Islet of Langerhans (tissue), 1 donor: ENCODE results near the gene GNGT1.

Source experiments
- FAIRE-seq: peaks from one replicate; lab custom pipeline; 2011; peaks lifted over from hg19 to GRCh38; lab: Jason Lieb, UNC

The GNGT1 gene

DNA sequence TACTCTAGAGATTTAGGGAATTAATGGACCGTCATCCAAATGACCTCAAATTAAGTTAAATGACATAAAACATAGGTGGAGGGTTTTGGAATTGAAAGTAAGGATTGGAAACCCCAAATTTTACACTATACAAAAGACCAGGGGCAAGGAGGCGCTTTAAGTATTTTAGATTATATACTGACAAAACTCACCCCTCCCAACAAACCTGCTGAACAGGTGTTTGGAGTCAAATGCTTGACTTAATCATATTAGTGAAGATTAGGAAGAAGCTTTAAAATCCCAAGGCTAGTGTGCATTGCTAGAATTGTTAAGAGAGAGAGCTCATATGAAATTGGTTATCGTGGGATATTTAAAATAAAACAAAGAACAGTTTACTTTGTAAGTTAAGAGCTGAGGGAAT is at the start of gene GNGT1:
Gene GNGT1, plus strand, starts transcription at position 301 of the 400 bp plus-strand sequence. CDS start 180 bp downstream, outside the sequence.
- no peak for FAIRE-seq

DNA sequence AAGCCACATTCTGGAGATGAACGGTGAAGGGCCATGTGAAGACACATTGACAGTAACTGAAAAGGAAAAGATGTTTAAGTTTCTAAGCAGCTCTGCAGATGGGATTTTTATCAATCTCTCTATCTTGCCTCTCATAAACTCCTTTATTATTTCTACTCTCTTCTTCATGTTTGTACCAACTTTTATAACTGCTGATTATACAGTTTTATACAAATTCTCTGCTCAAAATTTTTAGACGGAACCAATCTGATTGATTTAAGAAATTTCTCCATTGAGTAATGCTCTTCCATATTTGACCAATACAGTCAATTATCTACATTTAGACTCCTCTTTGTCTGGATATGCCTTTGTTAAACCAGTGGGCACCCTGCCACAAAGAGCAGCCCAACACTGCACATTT is 47.5 kb upstream of the GNGT1 start:
- FAIRE-seq, result no peak

DNA sequence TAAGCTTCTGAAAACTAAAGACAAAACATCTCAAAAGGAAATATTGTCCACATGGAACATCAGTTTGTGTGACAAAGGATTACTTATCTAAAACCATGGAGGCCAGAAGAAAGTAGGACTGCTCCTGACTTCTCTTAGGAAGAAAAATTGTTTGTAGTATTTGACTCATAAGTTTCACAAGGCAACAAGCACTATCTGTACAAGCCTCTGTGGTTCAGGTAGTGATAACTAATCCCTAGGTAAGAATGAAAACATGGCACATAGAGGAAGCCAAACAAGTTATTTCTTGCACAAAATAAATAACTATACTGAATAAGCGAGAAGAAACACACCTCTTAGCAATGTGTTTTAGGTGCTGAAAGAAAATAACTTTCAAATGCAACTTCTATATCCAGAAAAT is 46.1 kb upstream of the GNGT1 start:
- no peak for FAIRE-seq

DNA sequence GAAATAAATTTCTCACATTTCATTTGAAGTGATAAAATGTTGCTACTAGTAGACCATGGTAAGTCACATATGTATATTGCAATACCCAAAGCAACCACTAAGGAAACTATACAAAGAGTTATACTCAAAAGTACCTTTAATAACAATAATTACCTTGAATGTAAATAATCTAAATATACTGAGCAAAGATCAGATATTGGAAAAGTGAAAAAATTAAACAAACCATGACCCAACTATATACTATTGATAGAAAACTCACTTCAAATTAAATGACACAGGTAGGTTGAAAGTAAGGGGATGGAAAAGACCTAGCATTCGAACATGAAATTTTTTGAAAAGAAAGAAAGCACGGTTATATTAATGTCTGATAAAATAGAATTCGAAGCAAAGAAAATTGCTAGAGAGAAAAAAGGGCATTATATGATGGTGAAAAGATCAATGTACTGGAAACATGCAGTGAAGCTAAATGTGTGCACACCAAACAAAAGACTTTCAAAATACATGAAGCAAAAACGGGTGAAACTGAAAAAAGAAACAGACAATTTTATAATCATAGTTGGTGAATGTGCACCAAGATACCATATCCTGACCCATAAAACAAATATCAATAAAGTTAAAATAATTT is 44.9 kb upstream of the GNGT1 start:
- FAIRE-seq, result no peak

DNA sequence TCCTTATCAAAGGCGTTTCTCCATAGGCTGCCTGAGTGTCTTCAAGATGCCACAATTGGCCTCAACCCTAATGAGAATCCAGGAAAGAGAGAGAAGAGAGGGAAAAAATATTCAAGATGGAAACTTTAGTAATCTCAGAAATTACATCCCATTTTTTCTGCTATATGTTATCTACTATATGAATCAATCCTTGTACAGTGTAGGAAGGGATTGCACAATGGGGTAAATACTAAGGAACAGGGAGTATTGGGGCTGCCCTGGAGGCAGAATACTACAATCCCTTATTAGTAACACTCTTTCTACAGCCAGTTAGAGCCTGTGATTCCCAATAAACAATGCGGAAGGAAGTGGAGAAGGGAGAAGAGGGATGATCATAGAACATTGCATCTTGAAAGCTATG is 43.7 kb upstream of the GNGT1 start:
- no peak for FAIRE-seq

DNA sequence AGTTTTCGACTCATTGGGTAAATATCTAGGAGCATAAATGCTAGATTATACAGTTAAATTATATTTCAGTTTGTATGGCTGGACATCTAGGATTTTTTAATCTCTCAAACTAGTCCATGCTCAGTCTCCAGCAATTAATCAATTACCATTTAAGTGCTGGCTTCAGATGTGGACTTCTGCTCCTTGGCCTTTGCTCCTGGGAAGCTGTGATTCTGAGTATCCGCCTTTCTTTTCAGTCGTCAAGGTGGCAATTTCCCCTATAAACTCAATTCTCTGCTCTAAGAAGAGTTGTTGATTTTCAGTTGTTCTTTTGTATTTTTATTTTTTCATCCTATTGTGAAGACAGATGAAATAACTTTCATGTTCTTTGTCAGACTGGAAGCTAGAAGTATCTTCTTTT is 39.5 kb upstream of the GNGT1 start:
- FAIRE-seq, result no peak

DNA sequence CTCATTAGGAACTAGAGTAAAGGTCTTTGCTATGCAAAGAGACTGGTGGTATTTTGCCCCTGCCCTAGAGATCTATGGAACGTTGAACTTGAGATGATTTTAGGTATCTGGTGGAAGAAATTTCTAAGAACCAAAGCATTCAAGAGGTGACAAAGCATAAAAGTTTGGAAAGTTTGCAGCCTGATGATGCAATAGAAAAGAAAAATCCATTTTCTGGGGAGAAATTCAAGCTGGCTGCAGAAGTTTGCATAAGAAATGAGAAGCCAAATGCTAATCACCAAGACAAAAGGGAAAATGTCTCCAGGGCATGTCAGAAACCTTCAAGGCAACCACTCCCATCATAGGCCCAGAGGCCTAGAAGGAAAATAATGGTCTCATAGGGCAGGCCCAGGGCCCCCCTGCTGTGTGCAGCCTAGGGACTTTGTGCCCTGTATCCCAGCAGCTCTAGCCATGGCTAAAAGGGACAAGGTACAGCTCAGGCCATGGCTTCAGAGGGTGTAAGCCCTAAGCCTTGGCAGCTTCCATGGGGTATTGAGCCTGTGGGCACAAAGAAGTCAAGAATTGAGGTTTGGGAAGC is 32.3 kb upstream of the GNGT1 start:
- FAIRE-seq, result no peak

DNA sequence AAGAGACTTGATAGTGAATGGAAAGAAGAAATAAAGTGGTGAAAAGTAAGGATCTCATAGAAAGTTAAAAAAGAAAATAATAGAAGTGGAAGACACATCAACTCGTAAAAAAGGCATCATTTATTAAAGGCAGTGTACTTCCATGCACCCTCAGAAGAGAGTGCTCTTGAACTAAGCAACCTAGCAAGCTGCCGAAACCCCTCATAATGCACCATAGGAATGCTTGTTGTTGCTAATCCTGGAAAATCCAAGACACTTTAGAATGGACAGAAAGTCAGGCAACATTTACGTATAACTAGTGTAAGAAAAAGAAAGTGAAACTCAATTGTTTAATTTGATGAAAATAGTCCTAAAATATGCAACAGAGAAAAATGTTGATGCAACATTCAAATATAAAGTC is 28.6 kb upstream of the GNGT1 start:
- no peak for FAIRE-seq

DNA sequence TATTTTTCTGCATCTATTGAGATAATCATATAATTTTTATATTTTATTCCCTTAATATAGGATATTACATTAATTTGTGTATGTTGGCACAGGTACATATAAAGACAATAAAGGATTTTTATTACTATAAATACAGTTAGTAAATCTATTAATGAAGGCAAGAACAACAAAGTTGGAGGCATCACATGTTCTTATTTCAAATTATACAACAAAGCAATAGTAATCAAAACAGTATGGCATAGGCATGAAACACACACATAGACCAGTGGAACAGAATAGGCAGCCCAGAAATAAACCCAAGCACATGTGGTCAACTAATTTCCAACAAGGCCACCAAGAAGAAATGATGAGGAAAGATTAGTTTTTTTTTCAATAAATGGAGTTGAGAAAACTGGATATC is 27.0 kb upstream of the GNGT1 start:
- no peak for FAIRE-seq

DNA sequence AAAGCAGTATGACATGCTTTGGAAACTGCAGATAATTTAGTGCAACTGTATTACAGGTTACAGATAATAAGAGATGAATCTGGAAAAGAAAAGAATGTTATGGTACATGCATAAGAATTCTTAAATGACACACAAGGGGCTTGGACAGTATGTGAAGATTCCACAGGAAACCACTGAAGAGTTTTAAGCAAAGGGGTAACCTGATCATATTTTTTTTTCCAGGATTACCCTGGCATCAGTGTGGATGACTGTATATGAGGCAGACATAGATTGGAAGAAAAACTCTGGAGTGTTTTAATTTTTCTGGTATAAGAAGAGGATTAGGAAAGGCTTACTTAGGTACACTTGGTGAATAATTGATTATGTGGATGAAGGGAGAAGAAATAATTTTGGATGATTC is 23.9 kb upstream of the GNGT1 start:
- no peak for FAIRE-seq

DNA sequence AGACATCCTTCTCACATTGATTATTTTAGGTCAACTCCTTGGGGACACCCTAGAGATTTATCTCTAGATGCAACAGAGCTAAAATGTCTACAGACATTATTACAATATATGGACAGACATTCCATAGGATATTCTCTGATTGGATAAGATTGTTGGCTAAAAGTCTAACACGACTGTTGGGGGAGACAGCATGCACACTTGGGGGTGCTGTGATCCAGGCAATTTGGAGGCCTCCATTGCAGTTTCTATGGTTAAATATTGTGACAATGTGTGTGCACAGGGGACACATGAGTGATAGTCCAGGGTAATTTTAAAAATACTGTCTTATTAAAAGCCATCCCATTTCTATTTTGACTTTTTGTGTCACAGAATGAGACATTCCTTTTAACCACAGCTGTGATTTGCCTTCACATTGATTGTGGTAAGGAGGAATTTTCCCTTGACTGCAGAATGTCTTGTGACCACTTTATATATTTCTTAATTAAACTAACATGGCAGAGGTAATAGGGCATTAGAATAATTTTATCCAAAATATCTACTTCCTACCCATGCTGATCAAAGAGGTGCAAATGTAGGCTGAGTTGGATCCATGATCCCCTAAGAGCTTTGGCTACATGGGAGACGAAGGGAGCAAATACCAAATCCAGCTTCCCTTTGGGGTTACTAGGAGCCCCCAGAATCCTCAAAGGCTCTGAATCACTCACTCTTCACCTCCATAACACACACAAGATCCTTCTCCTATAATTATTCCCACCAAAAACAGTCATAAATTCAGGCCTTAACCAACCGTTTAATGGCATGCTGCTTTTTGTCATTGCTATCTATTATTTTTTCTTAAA is 23.1 kb upstream of the GNGT1 start:
- no peak for FAIRE-seq

DNA sequence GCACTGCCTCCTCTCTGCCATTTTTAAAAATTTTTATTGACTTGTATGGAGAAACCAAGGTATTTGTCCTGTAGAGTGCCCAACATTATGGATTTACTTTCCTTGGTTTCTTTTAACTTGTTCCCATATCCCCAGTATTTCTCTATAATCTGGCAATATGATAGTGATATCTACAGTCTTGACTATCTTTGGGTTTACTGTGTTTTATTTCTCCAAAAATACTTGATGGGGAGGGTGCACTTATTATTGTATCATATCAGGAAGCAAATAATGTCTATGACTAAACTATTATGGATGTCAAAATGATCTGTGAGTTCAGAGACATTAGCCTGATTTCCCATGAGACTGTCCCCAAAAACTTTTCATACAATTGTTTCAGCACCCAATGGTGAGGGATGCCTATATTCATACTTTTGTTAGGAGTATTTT is 22.4 kb upstream of the GNGT1 start:
- no peak for FAIRE-seq

DNA sequence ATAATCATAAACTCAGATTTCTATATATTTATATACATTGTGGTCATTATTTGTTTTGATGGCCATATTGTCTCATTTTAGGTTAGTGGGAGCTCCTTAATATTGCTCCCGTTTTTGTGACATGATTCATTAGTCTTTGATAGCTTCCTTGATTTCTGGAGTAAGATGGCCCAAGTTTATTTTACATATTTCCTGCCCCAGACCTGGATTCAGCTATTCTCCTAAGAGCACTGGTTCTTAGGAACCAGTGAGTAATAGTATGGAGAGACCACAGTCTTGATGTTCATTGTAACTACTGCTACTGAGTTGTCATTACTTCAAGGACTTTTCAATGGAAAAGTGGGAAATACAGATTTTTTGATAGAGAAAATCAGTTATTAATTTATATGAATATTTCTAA is 21.8 kb upstream of the GNGT1 start:
- no peak for FAIRE-seq

DNA sequence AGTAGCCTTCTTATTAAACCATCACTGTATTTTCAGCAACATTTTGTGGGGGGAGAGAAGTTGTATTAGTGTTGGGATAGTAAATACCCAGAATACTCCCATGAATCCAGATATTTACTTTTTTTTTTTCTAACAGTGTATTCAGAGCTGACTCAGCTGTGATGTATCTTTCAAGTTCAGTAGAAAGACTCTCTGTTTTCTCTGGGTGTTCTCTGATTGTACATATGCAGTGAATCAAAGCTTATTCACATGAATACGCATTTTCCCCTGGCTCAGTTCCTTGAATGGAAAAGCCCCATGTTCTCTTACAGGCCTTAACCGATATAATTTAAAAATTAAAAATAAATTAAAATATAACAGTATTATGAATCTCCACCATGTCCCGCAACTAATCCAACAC is 17.1 kb upstream of the GNGT1 start:
- no peak for FAIRE-seq

DNA sequence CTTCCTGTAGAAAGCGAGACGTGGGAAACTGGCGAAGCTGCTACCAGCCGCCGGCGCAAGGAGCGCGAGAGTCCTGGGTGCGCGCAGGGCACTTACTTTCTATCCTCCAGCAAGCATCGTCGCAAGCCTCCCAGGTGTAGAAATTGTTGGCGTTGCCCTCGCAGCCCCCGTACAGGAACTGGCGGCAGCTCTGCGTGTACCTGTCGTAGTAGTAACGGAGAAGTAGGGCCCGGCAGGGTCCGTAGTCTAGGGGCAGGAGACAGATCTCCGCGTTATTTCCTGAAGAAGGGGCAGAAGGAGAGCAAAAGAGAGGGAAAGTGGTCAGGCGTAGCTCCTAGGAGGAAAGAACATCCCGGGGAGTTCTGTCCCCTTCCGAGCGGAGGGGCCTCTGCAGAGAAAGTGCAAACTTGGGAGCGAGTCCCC is 16.3 kb upstream of the GNGT1 start:
- no peak for FAIRE-seq

DNA sequence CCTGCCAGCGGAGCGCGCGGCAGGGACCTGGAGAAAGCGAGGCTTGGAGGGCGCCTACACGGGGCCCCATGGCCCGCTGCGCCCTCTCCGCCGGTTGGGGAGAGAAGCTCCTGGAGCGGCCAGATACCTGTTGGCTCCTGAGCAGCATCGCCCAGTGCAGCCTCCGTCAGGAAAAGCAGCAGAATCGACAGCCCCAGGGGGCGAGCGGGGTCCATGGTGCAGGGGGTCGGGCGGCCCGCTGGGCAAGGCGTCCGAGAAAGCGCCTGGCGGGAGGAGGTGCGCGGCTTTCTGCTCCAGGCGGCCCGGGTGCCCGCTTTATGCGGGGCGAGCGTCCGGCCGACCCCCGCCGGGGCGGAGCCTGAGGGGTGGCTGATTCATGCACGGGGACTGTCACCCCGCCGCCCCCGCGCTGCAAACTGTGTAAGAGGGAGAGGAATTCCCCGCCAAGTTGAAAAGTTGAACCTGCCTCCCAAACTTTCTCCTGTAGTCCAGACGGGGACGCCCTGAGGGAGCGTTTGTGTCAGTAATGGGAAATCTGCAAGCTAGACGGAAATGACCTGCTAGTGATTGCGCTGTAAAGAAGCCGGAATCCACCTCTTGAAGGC is 15.8 kb upstream of the GNGT1 start, which contains the start of gene TFPI2:
Gene TFPI2, minus strand, starts transcription at position 290 of the 605 bp plus-strand sequence. Its CDS starts 75 bp downstream, at position 215.
- no peak for FAIRE-seq

DNA sequence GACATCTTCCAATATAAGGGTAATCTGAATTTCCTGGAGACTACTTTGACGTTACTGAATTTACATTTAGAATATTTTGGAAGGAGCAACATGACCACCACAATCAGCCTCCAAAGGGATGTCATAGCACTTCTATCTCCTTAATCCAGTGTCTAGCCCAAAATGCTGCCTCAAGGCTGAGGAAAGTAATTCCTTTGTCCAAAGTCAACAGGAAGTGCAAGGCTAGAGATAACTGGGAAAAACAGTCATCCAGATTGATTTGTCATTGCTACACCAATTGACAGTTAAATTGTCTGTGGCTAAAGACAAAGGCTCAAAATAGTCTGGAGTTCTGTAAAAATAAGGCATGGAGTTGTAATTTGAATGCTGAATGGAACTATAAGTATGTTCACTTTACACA is 11.9 kb upstream of the GNGT1 start:
- FAIRE-seq, result no peak

DNA sequence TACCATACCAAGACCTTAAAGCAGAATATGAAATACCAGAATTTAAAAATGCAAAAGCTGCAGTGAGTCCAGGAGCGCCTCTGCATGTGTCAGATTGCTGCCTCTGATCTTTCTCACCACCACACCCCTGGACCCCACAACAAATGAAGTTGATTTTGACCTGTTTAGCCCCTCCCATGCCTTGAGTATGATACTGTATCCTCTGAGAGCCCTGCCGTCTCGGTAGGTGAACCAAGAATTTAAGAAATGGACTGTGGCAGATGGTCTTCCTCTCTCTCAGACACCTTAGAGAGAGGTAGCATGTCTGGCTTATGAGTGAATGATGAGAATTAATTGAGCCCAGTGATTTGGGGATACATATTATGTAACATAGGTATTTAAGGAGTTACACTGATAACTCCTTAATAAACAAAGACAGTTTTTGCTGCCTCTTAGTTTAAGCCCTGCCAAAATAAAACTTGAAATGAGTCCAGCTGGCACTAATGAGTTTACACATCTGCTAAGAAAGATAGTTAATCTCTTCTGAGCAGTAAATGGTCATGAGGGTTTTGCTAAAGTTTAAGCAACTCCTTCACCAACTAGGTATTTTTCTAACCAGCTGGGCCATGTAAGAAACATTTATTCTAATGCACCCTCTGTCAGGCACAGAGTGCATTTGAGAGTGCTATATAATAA is 11.3 kb upstream of the GNGT1 start:
- no peak for FAIRE-seq

DNA sequence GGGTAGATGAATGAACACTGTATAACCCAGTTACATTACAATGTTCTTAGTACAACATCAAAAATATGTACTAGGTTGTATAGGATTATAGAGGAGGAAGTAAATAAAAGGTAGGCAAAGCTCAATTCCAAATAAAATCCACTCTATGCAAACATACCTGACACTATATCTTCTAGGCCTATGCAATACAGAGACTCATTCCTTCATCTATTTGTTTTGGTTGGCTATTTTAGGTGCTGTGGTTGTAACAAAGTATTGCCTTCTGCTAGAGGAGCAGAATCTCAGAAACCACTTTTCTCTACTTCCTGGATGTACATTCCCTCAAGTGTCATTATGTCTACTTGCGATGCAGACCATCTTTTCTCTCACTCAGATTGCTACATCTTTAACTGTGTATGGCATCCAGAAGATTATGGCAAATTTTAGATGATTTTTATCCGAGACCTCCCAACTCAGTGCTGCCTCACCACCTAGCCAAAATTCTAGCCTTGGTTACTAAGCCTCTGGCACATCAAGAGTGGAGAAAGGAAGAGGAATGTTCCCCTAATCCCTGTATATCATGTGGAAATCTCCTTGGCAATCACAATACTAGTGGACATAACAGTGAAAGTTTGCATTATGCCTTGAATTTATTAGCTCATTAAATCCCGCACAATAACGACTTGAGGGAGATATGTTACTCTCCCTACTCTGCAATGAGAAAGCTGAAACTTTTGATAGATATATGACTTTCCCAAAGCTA is 10.3 kb upstream of the GNGT1 start:
- FAIRE-seq, result no peak

DNA sequence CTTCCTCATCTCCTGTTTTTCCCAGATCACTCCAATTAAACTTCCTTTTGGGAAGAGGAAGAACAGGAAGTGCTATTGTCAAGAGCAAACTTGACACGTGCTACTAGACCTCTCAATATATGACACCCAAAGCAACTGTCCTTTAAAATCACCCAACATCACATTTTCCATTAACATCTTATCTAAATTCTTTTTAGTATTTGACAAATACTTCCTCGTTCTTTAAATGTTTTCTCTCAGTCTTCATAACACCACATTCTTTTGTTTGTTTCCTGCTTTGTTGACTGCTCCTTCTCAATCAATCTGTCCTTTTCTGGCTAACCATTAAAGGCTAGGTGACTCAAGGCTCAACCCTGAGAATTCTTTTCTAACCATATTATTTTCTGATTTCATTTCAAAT is 8.7 kb upstream of the GNGT1 start:
- FAIRE-seq, result no peak

DNA sequence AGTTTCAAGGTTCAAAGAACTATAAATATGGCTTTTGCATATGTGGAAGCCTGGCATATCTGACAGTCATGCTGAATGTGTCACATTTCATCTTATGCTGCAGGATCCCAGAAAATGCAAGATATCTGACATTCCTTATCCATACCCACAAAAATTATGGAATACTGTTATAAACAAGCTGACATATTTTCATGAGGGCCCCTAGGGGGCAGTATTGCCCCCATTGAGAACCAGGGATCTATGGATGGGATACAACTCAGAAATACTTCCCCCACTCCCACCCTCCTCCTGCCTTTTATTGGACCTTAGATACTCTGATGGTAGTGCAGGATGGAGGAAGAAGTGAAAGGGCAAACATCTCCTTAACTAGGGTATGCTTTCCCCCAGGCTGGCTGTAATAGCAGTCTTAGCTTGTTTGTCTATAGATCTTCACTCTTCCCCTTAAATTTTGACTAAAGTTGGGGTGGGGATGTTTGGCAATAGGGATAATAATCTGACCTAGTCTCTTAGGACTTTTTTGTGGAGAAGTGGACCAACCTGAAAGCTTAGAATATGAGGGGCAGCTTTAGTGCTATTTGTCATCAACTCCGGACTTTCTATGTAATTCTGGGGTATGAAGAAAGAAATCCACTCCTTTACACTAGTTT is 3.5 kb upstream of the GNGT1 start:
- no peak for FAIRE-seq
